Calu3 (cell line): ENCODE data around the gene EIF2B2. TPM values are rescaled to one million over a fixed set of nuclear protein-coding genes. Genes with fewer than 3 reads are reported as not detected.

Source experiments
- BruUV-seq: library from RNA; stranded (reverse); fragments of 400-500 nt; replicated peaks from 2 replicates; lab custom pipeline; 2021; lab: Mats Ljungman, UMichigan
- CTCF ChIA-PET: fragments of 300-600 bp; sonication (Branson Sonifier 250); formaldehyde crosslinking; loops from one replicate; lab custom pipeline; 2022; ENCODE audit warnings: antibody characterized with exemption; lab: Charles Lee
- DNase-seq: peaks from one replicate; pipeline ENCODE4 v3.0.0; 2022
- H3K27ac Mint-ChIP-seq: one replicate; pipeline ENCODE4 v1.8.0; 2022; ENCODE audit warnings: mixed read lengths; ENCODE audit not compliant: unreplicated experiment
- H3K27me3 Mint-ChIP-seq: one replicate; pipeline ENCODE4 v1.8.0; 2022; ENCODE audit warnings: mixed read lengths; ENCODE audit not compliant: unreplicated experiment
- H3K36me3 Mint-ChIP-seq: one replicate; pipeline ENCODE4 v1.8.0; 2022; ENCODE audit warnings: mild to moderate bottlenecking, moderate library complexity, mixed read lengths; ENCODE audit not compliant: insufficient read depth, unreplicated experiment
- H3K4me1 Mint-ChIP-seq: one replicate; pipeline ENCODE4 v1.8.0; 2022; ENCODE audit warnings: mild to moderate bottlenecking, low read depth, mixed read lengths; ENCODE audit not compliant: unreplicated experiment
- H3K4me3 Mint-ChIP-seq: one replicate; pipeline ENCODE4 v1.8.0; 2022; ENCODE audit warnings: mild to moderate bottlenecking, low read depth, moderate library complexity, mixed read lengths; ENCODE audit not compliant: unreplicated experiment
- H3K9me3 Mint-ChIP-seq: one replicate; pipeline ENCODE4 v1.8.0; 2022; ENCODE audit warnings: low read depth, mixed read lengths; ENCODE audit not compliant: unreplicated experiment
- CTCF ChIP-seq: fragments of 200-600 bp; IDR thresholded peaks from one replicate; pipeline ENCODE4 v1.8.0; 2022; ENCODE audit warnings: antibody characterized with exemption; ENCODE audit not compliant: unreplicated experiment
- intact Hi-C: fragments of 100-400 bp; cut with micrococcal nuclease; formaldehyde crosslinking; loops from one replicate; pipeline ENCODE4 v1.10.0; 2022; ENCODE audit not compliant: unreplicated experiment
- total RNA-seq: library from RNA; stranded (reverse); gene quantifications from 2 replicates; pipeline ENCODE4 v1.2.3, GENCODE V29; 2022

The EIF2B2 gene
- total RNA-seq, 1 experiment from 2014 or later = 41.2 TPM

GRCh38 chr14:75050852-75051555 is 48.3 kb downstream of the EIF2B2 start, which contains the start of gene MLH3:
Gene MLH3 (minus strand): TSS chr14:75051467. CDS start chr14:75049655, 1,812 bp downstream.
- BruUV-seq = no TSS peak
- Mint-ChIP-seq H3K9me3 (no peaks in the 10 kb centered on the region), H3K27me3 (no peaks in the 10 kb centered on the region), H3K36me3 (peaks cover 26% of the 10 kb centered on the region), H3K27ac (peak within 1 kb of the TSS; percentile 88), H3K4me3 (peak within 1 kb of the TSS; percentile 80), H3K4me1 (peaks cover 10% of the 10 kb centered on the region)
- TF ChIP-seq CTCF = no peak
- peak; percentile 85 for DNase-seq
- intact Hi-C loops = no loop called here
- CTCF ChIA-PET = interaction anchor here (0.6 kb wide), 1 partner anchor 158 kb away, joined by 5 read pairs; no protein-coding TSS in a partner anchor

- no peak for TF ChIP-seq CTCF
- Mint-ChIP-seq H3K9me3 (no peaks in the 10 kb centered on the region), H3K27ac (peak overlapping the region; percentile 88), H3K27me3 (no peaks in the 10 kb centered on the region), H3K4me1 (peaks cover 10% of the 10 kb centered on the region), H3K36me3 (peaks cover 26% of the 10 kb centered on the region), H3K4me3 (peak overlapping the region; percentile 80)
- CTCF ChIA-PET = no interaction called here
- no peak for DNase-seq
- BruUV-seq = no TSS peak
- intact Hi-C loops = no loop called here
Measured at GRCh38 chr14:75051556-75051899, 48.8 kb downstream of the EIF2B2 start.

GRCh38 chr14:75053396-75054291 is 50.9 kb downstream of the EIF2B2 start:
- Mint-ChIP-seq H3K4me1 (peaks cover 10% of the 10 kb centered on the region), H3K27ac (no peak overlapping the region), H3K36me3 (peaks cover 32% of the 10 kb centered on the region), H3K4me3 (no peak overlapping the region), H3K9me3 (no peaks in the 10 kb centered on the region), H3K27me3 (no peaks in the 10 kb centered on the region)
- CTCF ChIA-PET = no interaction called here
- no peak for DNase-seq
- TF ChIP-seq CTCF = no peak
- no TSS peak for BruUV-seq
- intact Hi-C loops = no loop called here

GRCh38 chr14:75054421-75054820 is 51.7 kb downstream of the EIF2B2 start:
- CTCF ChIA-PET = no interaction called here
- no peak for TF ChIP-seq CTCF
- DNase-seq = no peak
- Mint-ChIP-seq H3K27ac (no peak overlapping the region), H3K27me3 (no peaks in the 10 kb centered on the region), H3K4me1 (peaks cover 10% of the 10 kb centered on the region), H3K4me3 (no peak overlapping the region), H3K9me3 (no peaks in the 10 kb centered on the region), H3K36me3 (peaks cover 39% of the 10 kb centered on the region)
- intact Hi-C loops = no loop called here
- BruUV-seq = no TSS peak
